NOMO-1 treated with dmso at 0.1 percent for 144 hours (cell line): ENCODE data around the gene SLC41A1.

Source experiments
- DNase-seq: peaks from one replicate; lab custom pipeline; 2025; ENCODE audit not compliant: unreplicated experiment; lab: John Stamatoyannopoulos, UW

Gene SLC41A1

DNA sequence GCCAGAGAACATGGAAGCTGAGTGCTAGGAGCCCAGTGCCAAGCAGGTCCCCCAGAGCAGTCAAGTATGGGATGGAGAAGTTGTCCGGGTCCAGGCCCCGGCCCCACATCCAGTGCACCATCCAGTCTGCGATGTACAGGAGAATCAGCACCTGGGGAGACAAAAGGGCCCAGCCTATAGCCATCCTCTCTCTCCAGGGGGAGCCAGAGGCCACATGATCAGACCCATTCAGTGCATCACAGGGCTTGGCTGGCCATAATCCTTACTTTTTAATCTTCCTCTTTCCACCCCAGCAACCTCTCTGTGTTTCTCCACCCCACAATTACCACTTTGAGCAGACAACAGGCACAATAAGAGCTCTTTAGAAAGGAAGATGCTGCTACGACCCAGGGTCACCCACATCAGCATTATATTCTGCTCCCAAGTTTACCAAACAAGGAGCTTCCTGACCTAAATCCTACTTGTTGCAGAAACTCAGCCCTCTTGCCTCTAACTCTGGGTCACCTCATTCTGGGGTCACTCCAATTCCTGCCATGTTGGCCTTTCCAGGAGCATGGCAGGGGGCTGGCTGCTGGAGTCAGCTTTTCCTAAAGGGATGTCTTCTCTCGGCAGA is 21.3 kb downstream of the SLC41A1 start:
- peak; percentile 48 for DNase-seq

DNA sequence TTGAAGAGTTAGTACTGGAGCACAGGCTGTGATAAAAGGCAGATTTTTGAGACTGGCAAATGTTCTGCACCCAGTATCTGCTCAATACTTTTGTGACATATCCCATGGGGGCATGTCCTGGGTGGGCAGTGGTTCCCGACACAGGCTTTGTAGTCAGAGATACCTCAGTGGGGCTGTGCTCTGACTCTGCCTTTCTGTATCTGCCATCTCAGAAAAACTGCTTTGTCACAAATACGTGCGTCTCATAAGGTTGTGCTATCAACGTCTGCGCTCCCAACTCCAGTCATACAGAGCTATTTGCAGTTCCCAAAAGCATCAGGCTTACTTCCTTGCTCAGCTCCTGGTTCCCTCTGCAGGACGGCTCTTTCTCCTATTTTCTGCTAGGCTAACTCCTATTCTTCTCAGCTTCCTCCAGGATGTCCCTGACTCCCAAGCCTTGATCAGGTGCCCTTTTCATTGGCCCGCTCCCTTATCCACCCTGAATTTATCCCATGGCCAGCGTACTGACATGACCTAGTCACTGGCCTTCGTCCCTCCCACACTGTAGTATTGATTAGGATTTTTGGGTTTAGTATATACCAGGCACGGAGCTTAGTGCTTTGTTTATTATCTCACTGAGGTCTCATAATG is 25.6 kb downstream of the SLC41A1 start:
- DNase-seq: no peak

DNA sequence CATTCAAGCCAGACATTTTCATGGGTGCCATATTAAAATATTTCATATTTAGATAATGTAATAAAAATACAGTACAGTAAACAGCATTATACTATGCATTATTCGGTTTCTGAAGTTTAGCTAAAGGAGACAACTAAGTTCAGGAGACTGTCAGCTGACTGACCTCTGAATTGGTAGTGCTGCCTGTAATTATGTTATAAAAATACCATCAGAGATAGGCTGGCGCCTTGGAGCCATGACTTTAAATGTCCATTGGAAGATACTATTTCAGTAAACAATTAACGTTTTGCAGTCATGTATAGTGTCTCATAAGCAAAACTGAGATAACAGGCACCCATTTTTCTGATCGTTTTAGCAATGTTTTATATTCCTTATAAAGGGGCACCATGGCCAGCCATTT is 26.4 kb downstream of the SLC41A1 start:
- no peak for DNase-seq

DNA sequence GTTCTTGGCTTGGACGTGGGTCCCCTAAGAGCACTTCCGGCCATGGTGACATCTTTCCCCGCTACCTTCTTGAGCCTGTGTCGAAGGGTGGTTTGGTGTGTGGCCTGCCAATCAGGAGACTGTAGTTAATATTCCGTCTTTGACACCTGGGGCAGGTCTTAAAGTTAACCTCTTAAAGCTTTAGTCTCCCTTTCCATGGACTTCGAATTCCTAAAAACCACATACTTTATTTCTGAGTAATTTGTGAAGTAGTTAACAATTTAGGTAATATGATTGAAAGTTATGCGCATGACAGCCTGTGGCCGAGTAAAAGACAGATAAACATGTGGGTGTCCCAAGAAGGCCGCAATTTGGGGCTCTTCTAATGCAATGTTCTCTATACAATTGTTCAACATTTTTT is 27.6 kb downstream of the SLC41A1 start:
- DNase-seq: no peak

DNA sequence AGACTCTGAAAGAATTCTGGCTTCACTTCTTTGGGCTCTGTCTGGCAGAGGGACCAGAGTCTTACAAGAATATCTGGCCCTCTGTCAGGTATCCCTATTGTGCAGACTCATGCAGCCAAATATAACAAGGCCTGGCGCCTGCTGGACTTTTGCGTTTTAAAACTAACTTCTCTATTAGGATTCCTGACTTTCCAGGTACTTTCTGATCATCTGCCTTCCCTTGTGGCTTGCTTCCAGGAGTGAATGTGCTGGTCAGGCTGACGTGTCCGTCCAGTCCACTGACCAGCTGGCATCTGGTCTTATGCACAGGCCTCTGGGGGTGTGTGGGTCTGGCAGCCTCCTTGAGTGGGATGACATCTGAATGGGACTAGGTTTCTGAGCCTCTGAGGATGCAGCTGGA is 29.1 kb downstream of the SLC41A1 start:
- no peak for DNase-seq

DNA sequence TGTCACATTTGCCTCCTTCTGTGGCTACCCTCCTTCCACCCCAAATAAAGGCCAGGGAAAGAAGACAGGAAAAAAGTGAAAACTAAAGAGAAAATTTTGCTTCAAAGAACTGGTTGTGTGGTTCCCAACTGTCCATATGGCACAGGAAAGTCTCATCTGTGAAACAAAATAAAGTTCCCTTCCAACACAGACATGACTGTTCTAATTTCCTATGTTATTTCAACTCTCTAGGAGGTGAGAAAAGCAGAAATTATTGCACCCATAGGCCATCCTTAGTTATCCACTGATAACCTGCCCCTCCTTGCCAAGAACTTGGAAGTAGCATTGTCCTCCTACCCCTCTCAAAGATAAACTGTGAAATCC is 29.6 kb downstream of the SLC41A1 start:
- DNase-seq: no peak

DNA sequence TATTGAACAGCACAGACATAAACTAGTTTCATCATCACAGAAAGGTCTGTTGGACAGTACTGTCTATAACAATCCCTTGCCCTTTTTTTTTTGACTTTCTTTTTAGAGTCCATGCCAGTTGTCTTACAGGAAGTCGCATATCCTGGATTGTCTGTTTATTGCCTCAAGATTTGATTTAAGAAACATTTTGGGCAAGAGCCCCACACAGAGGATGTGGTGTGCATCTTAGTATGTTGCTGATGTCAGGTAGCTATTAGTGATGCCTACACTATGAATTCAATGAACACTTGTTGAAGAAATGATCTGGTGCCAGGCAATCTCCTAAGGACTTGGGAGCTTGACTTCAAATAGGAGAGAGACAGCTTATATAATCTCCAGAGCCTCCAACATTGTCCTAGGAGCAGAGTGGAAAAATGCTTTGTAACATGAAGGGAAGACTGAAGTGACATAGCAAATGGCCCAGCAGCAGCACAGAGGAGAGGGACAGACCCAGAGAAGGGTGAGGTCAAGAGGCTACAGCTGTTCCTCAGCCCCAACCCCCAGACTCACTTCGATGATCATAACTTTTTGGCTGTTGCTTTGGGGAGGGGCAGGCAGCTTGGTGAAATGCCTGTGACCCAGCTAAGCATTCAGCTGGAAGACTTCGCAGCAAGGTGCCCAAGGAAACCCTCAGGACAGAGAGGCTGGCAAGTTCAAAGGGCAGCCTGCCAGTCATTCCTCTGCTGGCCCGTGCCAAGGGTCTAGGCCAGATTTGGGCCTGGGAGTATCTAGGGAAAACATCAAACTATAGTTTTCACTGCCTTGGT is 30.2 kb downstream of the SLC41A1 start:
- DNase-seq: no peak

DNA sequence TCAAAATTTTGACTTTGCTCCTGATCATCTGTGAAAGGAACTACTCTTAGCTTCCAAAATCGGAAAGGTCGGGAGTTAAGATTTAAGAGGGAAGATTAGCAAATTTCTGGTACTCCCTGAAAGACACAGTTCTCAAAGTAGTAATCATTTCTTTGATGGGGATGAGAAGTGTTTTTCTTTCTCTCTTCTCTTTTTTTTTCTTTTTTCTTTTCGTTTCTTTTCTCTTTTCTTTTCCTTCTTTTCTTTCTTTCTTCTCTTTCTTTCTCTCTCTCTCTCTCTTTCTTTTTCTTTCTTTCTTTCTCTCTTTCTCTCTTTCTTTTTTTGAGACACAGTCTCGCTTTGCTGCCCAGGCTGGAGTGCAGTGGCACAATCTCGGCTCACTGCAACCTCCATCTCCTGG is 32.7 kb downstream of the SLC41A1 start:
- DNase-seq: no peak

DNA sequence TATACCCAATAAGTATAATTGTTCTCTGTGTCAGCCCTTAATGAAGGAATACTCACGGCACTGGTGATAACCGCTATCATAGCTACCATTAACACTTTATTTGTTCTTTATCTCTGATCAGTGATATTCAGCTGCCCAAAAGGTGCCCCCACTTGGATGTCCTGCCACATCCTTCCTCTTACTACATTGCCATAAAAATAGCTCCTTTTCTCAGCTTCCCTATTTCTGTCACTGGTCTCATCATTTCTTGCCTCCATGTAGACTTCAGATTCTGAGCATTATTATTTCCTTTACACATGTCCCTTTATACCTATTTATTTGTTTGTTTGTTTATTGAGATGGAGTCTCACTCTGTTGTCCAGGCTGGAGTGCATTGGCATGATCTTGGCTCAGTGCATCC is 35.0 kb downstream of the SLC41A1 start:
- DNase-seq: peak; percentile 62

DNA sequence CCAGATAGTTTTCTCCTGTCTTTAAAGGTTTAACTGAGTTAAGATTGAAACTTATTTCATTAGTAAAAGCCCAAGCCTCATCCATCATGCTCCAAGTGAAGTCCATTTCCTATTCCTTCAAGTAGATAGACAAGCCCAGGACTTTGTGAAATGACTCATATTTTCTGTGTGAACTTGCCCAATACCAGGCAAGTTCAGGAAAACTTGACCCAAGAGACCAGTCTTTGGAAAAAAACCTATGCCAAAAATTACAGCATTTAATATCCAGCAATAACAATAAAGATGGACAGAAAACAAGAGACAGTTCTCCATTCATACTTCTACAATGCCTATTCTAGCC is 37.3 kb downstream of the SLC41A1 start:
- no peak for DNase-seq

DNA sequence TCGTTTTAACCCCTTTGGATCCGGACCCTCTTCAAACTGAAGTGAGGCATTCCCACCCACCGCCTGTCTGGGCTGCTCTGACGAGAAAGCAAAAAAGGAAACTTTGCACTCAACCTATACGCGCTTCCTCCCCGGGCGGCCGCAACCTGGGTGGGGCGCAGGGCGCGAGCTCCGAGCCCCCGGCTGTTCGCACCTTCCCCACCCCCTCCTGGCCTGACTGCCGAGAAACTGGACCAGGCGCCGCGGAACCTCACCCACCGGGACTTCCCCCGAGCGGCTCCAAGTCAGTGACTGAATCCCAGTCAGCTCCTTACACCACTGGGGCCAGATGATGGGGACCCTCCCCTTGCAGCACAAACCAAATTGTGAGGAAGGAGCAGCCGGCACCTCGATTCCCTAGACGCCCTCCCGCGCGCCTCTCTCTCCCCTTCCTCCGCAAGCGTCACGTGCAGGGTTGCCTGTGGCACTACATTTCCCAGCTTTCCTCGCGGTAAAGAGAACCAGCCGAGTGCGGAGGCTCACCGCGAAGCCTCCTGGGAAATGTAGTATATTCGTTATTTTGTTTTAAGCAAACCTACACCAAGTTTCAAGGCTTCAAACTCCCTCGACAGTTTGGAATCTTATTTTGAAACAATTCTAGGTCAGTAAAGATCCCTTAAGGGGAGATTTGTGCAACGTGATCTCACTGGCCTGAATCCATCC is 37.8 kb downstream of the SLC41A1 start, which contains the start of gene RAB29:
RAB29 (minus strand) TSS at position 468 of the 702 bp plus-strand sequence. CDS start 526 bp downstream, outside the sequence.
- peak; percentile 81 for DNase-seq

DNA sequence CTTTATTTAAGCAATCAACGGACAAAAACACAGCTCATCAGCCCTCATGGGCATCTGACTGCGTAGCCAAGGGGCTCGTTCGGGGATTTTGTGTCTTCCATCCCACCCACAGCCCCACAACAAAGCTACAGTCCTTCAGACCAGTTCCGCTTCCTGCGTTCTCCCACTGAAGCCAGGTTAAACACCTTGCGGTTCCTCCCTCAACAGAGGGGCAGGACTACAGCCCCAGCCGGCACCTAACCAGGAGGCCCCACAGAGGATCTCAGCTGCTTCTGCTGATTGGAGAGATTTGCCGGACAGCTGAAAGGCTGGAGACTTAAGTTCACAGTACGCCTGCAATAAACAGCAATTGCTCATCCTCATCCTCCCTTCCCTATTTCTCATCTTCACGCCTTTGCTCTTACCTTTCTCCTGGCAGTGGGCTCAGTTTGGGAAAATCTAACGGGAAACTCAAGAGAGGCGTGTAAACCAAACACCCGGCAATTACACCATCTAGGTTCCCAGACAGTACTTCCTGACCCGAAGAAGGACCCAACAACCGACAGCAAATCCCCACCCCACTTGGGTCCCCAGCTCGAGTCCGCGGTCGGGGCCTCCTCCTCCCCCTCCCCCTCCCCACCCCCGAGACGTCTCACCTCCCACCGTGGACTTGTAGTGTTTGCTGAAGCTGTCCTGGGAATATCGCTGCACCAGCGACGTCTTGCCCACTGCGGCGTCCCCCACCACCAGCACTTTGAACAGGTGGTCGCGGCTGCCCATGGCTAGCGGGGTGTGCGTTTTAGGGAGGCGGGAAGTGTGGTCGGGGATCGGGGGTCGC is 38.6 kb downstream of the SLC41A1 start:
- no peak for DNase-seq

DNA sequence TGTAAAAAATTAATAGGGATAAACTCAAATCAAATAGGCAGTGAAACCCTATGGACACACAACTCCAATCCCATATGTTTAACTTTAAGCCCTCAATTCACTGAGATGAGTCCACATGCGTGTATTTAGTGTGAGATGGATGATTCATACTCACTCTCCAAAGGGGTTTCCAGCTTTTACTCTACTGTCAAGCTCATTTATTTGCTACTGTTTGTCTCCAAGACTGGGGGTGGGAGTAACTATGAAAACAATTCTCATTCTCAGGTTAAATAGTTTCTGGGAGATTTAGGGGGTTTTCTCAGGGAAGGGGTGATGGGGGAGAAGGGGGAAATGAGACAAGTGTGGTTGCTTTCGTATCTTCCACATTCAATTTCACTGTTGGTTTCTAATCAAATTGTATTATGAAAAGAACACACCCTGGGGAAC is 40.4 kb downstream of the SLC41A1 start:
- no peak for DNase-seq

DNA sequence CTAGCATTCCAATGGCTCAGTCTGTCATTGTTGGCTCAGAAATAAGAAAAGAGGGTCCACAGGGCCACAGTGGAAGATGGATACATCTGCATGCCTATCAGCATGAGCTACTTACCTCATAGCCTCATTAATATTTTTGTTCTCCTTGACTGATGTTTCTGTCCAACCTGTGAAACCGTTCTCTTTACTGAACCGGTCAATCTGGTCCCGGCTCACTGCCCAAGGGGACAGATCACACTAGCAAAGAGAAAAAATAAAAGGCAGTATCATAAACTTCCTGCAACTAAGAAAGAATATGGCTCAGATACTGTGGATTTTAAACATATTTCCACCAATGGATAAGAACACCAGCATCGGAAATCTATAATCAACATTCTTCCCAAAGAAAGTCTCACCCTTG is 42.4 kb downstream of the SLC41A1 start:
- no peak for DNase-seq

DNA sequence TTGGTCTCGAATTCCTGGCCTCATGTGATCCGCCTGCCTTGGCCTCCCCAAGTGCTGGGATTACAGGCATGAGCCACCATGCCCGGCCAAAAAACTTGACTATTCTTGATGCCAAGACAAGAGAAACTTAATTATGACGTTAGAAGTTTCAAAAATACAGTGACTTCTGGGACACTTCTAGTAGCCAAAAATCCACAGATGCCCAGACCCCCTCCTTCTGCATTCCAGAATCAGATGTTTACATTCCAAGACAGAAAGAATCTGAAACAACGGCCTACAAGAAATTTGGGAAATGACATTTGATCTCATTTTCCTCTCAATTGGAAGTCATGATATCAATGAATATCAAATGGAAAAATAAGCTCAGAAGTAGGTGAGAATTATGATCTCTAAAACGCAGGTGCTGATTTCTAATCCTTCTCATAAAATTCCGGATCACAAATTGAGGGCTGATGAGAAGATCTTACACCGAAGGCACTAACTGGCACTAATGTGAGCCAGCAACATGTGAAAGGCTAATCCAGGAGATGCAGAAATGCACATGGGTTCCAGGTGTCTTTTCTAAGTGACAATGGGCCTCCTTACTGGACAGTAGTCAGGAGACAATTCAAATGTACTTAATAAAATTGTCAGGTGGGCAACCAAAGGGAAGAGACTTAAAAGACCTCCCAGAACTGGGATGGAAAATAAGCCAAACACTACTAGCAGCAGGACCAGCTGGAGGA is 43.2 kb downstream of the SLC41A1 start:
- DNase-seq: no peak

DNA sequence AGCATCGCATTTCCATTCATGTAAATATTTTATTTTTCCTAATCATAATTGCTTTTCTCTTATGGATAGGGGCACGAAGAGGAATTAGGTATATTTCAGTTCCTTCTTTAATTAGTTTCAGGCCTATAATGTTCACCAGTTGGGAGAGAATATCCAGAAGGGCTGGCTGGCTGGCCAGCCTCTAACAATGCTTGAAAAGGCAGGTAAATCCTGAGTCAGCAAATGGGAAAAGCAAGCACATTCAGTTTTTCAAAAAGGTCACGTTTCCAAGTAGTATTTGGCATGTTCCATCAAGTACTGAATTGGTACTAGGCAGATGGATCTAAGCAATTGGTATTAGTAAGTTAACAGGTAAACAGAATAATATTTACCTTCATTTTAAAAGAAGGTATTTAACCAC is 45.8 kb downstream of the SLC41A1 start:
- no peak for DNase-seq

DNA sequence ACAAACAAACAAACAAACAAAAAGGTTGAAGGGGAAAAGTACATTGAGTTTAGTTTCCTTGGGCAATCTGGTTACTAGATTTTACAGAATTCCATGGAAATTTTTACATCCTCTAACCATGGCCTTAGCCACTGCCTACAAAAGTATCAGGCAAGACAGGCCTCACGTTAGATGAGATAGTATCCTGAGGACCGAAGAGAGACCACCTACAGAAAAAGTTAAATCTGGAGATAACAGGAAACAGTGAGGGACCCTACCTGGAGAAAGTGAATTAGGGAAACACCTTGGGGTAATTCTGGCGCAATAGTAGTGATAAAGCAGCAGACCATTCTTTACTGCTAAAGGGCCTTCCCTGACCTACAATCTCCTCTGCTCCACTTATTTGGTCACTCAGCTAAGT is 46.4 kb downstream of the SLC41A1 start:
- no peak for DNase-seq

DNA sequence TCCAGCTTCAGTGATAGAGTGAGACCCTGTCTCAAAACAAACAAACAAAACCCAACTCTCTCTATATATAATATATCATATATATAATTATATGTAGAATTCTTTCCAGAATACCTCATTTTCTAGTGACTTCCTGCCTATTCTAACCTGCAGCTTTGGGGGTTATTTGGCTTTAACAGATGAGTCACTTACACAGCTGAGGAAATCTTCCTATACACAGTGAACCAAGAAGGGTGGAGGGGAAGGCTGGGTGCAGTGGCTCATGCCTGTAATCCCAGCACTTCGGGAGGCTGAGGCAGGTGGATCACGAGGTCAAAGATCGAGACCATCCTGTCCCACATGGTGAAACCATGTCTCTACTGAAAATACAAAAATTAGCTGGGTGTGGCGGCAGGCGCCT is 47.0 kb downstream of the SLC41A1 start:
- DNase-seq: no peak

DNA sequence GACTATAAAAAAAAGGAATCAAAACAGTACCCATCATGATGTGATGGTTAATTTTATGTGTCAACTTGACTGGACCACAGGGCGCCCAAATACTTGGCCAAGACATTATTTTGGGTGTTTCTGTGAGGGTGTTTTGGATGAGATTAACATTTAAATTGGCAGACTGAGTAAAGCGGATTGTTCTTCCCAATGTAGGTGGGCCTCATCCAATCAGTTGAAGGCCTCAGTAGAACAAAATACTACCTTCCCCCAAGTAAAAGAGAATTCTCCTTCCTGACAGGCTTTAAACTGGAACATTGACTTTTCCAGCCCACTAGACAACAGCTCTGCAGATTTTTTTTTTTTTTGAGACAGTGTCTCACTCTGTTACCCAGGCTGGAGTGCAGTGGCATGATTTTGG is 48.4 kb downstream of the SLC41A1 start:
- no peak for DNase-seq

DNA sequence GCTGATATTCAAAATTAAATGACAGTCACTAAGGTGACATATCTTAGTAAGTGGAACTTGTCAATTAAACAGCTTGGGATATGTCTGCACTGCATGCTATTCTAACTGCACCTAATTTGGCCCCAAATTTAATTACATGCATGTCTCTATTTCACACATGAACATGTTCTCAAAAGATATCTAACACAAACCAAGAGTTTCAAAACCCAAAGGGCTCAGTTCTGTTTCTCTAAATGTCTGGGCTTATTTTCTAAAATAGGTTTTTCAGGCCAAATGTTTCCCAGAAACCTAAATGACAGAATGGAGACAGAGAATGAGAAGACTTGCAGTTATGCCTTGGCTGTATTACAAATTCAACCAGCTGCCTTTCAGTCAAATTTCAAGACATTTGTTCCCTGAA is 49.0 kb downstream of the SLC41A1 start:
- no peak for DNase-seq
